Suprapubic skin (tissue), 4 donors: ENCODE data around the gene CXCL14.

Experiments
- POLR2A ChIP-seq, 2 donors: fragments of 450-650 bp; IDR thresholded peaks; one replicate each; pipeline ENCODE4 v1.6.1; 2017; ENCODE audit warnings: antibody characterized with exemption in 2 of 2, mild to moderate bottlenecking in 2 of 2, moderate library complexity in 2 of 2
- POLR2AphosphoS5 ChIP-seq, 3 donors: sonication (generic); formaldehyde crosslinking; IDR thresholded peaks; one replicate each; pipeline ENCODE4 v1.6.1; 2017; ENCODE audit warnings: antibody characterized with exemption in 3 of 3
- TF ChIP-seq, protein P1 (sequence below), 2 donors: fragments of 200-600 bp in 1 of 2; fragments of 450-650 bp in 1 of 2; sonication (generic) in 1 of 2; IDR thresholded peaks; one replicate each; pipeline ENCODE4 v1.5.1; 2016 to 2019; ENCODE audit warnings: antibody characterized with exemption in 2 of 2, mild to moderate bottlenecking in 1 of 2, moderate library complexity in 1 of 2

DNA sequence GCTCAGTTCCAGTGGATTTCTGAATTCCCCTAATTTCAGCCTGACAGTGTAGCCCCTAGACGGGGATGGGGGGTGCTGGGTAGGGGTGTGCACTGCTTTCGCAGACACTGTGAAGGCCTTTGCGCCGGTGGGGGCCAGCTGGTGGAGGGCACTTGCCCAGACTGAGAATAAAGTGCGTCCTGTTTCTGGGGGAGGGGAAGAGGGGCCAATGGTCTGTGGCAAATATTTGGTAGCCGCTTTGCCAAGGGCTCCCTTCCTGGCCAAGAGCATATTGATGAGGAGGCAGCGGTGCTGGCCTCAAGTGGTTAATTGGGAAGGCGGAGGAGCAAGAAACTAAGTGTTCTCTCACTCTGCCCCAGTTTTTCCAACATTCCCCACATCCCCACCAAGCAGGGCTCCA is 1.4 kb downstream of the CXCL14 start:
- no peak for TF ChIP-seq POLR2A (IDR thresholded peaks at IDR 0.05)
- TF ChIP-seq, protein P1, sequence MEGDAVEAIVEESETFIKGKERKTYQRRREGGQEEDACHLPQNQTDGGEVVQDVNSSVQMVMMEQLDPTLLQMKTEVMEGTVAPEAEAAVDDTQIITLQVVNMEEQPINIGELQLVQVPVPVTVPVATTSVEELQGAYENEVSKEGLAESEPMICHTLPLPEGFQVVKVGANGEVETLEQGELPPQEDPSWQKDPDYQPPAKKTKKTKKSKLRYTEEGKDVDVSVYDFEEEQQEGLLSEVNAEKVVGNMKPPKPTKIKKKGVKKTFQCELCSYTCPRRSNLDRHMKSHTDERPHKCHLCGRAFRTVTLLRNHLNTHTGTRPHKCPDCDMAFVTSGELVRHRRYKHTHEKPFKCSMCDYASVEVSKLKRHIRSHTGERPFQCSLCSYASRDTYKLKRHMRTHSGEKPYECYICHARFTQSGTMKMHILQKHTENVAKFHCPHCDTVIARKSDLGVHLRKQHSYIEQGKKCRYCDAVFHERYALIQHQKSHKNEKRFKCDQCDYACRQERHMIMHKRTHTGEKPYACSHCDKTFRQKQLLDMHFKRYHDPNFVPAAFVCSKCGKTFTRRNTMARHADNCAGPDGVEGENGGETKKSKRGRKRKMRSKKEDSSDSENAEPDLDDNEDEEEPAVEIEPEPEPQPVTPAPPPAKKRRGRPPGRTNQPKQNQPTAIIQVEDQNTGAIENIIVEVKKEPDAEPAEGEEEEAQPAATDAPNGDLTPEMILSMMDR (IDR thresholded peaks at IDR 0.05): no peak
- TF ChIP-seq POLR2AphosphoS5 (IDR thresholded peaks at IDR 0.05): no peak
